ENCODE data around the gene IL1RL2.

DNA sequence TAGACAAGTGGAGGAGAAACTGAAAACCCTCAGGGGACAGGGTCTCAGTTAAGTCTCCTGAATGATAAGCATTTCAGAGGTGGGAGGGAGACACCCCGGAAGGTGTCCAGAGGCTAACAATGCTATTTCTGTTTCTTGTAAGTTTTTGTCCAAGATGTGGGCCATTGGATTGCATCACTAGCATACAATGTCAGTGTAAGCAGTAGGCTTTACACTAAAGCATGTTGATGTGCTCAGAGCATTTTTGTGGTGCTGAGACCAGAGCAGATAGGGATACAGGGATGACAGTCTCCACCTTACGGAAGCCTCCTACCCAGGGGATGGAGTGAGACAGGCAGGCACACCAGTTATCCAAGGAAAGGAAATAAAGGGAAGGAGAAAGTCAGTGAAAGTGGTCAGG, 46.4 kb upstream of the IL1RL2 start:
- TF ChIP-seq, protein P1, sequence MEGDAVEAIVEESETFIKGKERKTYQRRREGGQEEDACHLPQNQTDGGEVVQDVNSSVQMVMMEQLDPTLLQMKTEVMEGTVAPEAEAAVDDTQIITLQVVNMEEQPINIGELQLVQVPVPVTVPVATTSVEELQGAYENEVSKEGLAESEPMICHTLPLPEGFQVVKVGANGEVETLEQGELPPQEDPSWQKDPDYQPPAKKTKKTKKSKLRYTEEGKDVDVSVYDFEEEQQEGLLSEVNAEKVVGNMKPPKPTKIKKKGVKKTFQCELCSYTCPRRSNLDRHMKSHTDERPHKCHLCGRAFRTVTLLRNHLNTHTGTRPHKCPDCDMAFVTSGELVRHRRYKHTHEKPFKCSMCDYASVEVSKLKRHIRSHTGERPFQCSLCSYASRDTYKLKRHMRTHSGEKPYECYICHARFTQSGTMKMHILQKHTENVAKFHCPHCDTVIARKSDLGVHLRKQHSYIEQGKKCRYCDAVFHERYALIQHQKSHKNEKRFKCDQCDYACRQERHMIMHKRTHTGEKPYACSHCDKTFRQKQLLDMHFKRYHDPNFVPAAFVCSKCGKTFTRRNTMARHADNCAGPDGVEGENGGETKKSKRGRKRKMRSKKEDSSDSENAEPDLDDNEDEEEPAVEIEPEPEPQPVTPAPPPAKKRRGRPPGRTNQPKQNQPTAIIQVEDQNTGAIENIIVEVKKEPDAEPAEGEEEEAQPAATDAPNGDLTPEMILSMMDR (conservative IDR thresholded peaks at IDR 0.05; ENCODE audit: low read length), result no peak
- TF ChIP-seq EZH2phosphoT487 (IDR thresholded peaks at IDR 0.05; ENCODE audit: borderline replicate concordance), result no peak

All from Loucy (cell line).